CD4-positive, alpha-beta T cell treated with Interleukin-2 at 100 ng/mL for 4 hours (primary cell): Measurements from ENCODE around the gene PCDH15.

ENCODE experiments used
- DNase-seq: peaks from one replicate; pipeline ENCODE4 v3.0.0-alpha.2; 2020; ENCODE audit warnings: low spot score

The PCDH15 gene

GRCh38 chr10:54800741-54801421 lies at the start of gene PCDH15:
TSS of gene PCDH15 (minus strand) at chr10:54801231. CDS start at chr10:54664262, 136,969 bp downstream.
- DNase-seq: no peak

DNA sequence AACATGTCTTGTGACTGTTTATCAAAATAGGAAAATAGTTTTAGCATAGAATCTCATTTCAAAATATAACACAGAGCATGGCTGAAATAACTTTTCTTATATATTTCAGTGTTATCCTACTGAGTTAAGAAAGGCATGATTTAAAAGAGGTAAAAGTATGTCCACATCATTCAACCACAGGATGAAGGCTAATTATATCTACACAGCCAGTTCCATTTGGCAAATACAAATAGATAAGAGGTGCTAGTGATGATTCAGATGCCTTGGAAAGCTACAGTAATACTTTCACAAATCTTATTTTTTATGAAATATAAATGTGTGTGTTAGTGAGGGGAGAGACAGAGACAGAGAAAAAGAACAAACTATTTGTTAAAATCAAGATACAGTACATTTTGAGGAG lies 42.9 kb upstream of the PCDH15 start:
- no peak for DNase-seq

GRCh38 chr10:54843085-54843646 lies 42.1 kb upstream of the PCDH15 start:
- DNase-seq: no peak

- no peak for DNase-seq
Measured at GRCh38 chr10:54837479-54837878, 36.4 kb upstream of the PCDH15 start.

GRCh38 chr10:54833029-54833428 lies 32.0 kb upstream of the PCDH15 start:
- DNase-seq: no peak

- DNase-seq: no peak
Measured at GRCh38 chr10:54826994-54827560, 26.0 kb upstream of the PCDH15 start.

GRCh38 chr10:54815583-54815982 lies 14.6 kb upstream of the PCDH15 start:
- DNase-seq: no peak

DNA sequence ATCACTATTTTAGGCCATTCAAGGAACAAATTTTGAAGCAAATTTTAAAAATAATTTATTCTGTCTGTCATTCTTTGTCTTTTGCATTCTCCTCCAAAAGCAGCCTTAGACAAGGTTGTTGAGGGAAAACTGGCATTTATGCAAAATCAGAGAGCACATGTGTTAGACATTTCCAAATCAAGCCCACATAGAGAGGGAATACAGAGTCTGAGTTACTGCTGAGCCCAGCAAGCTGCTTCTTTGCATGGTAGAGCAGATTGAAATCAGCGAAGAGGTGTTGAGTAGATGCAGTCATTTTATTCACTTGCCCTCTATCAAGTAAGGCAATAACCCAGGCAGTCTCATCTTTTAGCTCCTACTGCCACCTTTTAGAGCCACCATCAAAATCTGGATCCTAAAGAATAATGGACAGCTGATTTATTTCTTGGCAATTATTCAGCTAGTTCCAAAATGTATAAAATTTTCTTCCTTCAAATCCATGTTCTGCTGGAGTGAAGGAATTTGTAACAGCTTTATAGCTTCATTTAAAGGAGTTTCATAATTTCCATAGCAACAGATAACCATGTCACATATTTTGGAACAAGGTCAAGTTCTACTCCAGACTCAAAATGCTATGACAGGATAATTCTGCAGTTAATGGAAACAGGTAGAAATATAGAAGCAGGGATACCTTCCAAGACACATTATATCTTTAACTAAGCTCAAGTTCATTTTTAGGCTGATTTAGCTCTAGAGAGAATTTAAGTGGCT lies 7.3 kb upstream of the PCDH15 start:
- no peak for DNase-seq

GRCh38 chr10:54799506-54799905 lies 1.5 kb downstream of the PCDH15 start:
- DNase-seq: no peak

GRCh38 chr10:54797636-54798321 lies 3.3 kb downstream of the PCDH15 start:
- DNase-seq: no peak

GRCh38 chr10:54796881-54797280 lies 4.2 kb downstream of the PCDH15 start:
- DNase-seq: no peak

- no peak for DNase-seq
Measured at GRCh38 chr10:54776622-54777021, 24.4 kb downstream of the PCDH15 start.

GRCh38 chr10:54772468-54773122 lies 28.4 kb downstream of the PCDH15 start:
- DNase-seq: no peak

- no peak for DNase-seq
Measured at GRCh38 chr10:54769051-54769450, 32.0 kb downstream of the PCDH15 start.

GRCh38 chr10:54758791-54759190 lies 42.2 kb downstream of the PCDH15 start:
- DNase-seq: no peak

DNA sequence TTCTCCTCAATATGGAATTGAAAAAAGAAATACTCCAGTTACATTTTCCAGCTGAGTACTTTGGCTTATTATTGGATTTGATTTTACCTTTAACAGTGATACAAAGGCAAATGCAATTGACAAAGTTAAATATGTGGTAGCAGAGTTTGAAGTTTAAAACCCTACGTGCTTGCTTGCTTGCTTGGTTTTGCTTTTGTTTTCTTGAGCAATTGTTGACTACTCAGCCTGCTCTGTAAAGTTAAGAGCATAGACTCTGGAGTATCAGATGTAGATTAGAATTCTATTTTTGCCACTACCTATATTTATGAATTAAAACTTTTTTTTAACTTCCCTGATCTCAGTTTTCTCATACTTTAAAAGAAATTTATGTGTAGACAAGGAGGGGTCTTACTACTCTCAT lies 51.4 kb downstream of the PCDH15 start:
- no peak for DNase-seq

GRCh38 chr10:54745436-54745835 lies 55.6 kb downstream of the PCDH15 start:
- no peak for DNase-seq

DNA sequence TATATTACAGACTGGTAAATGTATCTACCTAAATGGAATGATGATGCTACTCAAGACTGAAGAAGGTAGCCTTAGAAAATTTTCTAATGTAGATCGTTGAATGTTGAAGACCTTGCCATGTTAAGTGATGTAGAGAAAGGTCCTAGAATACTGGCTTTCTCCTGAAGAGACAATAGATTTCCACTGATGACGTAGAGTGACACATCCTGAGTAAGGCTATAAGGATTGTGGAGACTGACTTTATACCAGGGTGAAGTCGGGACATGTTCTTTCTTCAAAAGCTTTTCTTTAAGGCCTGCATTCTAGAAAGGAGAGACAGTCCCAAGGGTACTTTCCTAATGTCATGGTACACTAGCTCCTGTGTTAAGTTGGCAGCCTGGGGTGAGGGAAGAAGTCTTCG lies 58.6 kb downstream of the PCDH15 start:
- no peak for DNase-seq

DNA sequence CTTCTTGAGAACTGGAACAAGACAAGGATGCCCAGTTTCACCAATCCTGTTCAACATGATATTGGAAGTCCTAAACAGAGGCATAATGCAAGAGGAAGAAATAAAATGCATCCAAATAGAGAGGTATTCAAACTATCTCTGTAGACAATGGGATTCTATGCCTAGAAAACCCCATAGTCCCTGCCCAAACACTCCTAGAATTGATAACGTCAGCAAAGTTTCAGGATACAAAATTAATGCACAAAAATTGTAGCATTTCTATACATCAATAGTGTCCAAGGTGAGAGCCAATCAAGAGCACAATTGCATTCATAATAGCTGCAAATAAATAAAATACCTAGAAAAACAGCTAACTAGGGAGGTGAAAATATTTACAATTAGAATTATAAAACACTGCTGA lies 72.5 kb downstream of the PCDH15 start:
- no peak for DNase-seq

GRCh38 chr10:54722075-54722474 lies 79.0 kb downstream of the PCDH15 start:
- no peak for DNase-seq

DNA sequence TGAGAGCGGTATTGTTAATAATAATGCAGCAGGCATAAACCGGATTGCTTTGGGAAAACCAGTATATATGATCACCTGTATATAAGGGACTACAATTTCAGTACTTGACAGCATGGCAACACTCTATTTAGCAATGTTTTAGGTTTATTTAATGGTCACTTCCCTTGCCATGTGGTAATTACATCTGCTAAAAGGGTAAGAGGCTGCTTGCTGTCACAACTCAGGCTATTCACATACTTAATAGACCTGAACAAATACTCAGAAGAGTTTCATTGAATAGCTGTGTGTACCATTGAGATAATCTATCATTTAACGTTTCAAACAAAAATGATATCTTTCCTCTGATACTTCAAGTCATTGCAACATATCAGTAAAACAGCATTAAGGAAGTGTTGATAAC lies 90.1 kb downstream of the PCDH15 start:
- DNase-seq: no peak

- DNase-seq: no peak
Measured at GRCh38 chr10:54708591-54708990, 92.4 kb downstream of the PCDH15 start.
